Testis (tissue), 3 donors: ENCODE data around the gene LGALSL. TPM values are rescaled to one million over a fixed set of nuclear protein-coding genes. Genes with fewer than 3 reads are reported as not detected.
"Not testable (repeated sequence)": the region's sequence is repeated elsewhere in the genome, so short reads cannot be mapped to it uniquely, and the experiment has no call there.

Experiments used
- DNase-seq: peaks from one replicate; pipeline ENCODE4 v3.0.0-alpha.2; 2019
- H3K27ac ChIP-seq, 2 donors: fragments of 200-600 bp; sonication (generic); one replicate each; pipeline ENCODE4 v1.5.1; 2019
- H3K27me3 ChIP-seq: fragments of 200-600 bp; sonication (generic); one replicate; pipeline ENCODE4 v1.5.1; 2019
- H3K36me3 ChIP-seq: fragments of 200-600 bp; sonication (generic); one replicate; pipeline ENCODE4 v1.5.1; 2017; ENCODE audit warnings: low read depth; ENCODE audit errors: missing control alignments
- H3K4me1 ChIP-seq: fragments of 200-600 bp; sonication (generic); one replicate; pipeline ENCODE4 v1.5.1; 2019
- H3K4me3 ChIP-seq, 2 donors: fragments of 200-600 bp; sonication (generic); one replicate each; pipeline ENCODE4 v1.5.1; 2017 to 2019
- H3K9me3 ChIP-seq: fragments of 200-600 bp; sonication (generic); one replicate; pipeline ENCODE4 v1.5.1; 2017
- CTCF ChIP-seq, 3 experiments: fragments of 450-650 bp in 2 of 3; fragments of 200-600 bp in 1 of 3; sonication (generic) in 1 of 3; IDR thresholded peaks; one replicate each; pipeline ENCODE4 v1.5.1; 2016 to 2019; ENCODE audit warnings: antibody characterized with exemption in 3 of 3, mild to moderate bottlenecking in 2 of 3, moderate library complexity in 1 of 3
- POLR2A ChIP-seq: fragments of 450-650 bp; IDR thresholded peaks from one replicate; pipeline ENCODE4 v1.6.1; 2017; ENCODE audit warnings: antibody characterized with exemption, mild to moderate bottlenecking, moderate library complexity
- WGBS, 2 donors: methylation state at CpG; one replicate each; pipeline ENCODE4 v1.1.5; 2018; 5-methylcytosine and 5-hydroxymethylcytosine counted together
- intact Hi-C: fragments of 100-400 bp; cut with DNase I; formaldehyde crosslinking; loops from one replicate; pipeline ENCODE4 v1.15.1; 2023; ENCODE audit warnings: low total_unique reads
- polyA plus RNA-seq: library from polyadenylated mRNA; stranded (reverse); fragments of 350-450 nt; fragmentation: Illumina TruSeq; extraction: RNeasy Lipid Tissue Mini Kit (QIAGEN cat#74804); gene quantifications from one replicate; pipeline ENCODE4 v1.2.3, GENCODE V29; 2014; ENCODE audit warnings: low read depth, low replicate concordance; ENCODE audit not compliant: insufficient read depth
- total RNA-seq, 2 donors: library from RNA; depleted of rRNA; stranded (reverse); fragments of >200 nt; gene quantifications; one replicate each; pipeline ENCODE4 v1.2.3, GENCODE V29; 2016

LGALSL gene
- total and polyA plus RNA-seq, 3 donors from 2014 or later, result 10.8 to 13.4 (median 11.3) TPM

DNA sequence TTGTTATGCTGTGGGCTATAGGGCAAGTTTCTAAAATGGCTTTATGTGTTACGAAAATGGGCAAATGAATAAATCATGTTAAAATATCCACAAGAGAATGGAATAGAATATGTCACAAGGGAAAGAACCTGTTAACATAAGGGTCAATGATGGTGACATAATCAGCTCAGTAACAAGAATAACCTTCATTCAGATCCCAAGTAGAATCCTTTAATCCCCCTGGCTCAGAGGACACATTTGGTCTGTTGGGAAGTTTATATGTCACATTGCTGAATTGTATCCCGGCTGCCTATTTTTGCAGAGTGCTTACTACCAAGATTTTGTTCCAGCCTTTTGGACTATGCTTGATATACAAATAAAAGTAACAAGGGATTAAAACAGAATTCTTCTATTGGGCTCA is 13.1 kb upstream of the LGALSL start:
- Histone ChIP-seq H3K4me1 (no peaks in the 10 kb centered on the region), H3K36me3 (no peaks in the 10 kb centered on the region), H3K9me3 (no peaks in the 10 kb centered on the region), H3K27ac (no peak overlapping the region), H3K4me3 (no peak overlapping the region), H3K27me3 (no peaks in the 10 kb centered on the region)
- WGBS, 2 donors, result 87% methylated on average over 2 of the region's 2 CpGs
- intact Hi-C loops, result no loop called here
- DNase-seq, result no peak
- no peak for TF ChIP-seq POLR2A
- no peak for TF ChIP-seq CTCF (IDR thresholded peaks at IDR 0.05)

DNA sequence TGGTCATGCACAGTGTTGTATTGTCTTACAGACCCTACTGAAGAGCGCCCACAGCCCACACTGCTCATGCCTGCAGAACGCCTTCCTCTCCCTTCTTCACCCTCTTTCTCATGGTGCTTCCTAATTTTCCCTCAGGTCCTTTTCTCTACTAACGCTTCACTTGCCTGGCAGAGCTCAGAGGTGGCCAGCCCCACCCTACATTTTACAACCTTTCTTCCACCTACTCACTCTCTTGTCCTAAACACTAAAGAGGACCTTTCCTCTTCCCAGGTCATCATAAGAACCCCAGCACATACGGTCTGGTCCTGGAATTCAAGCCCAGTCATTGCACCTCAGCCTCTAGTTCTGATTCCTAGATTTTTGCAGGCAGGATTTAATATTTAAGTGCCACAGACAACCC is 11.7 kb upstream of the LGALSL start:
- TF ChIP-seq CTCF (IDR thresholded peaks at IDR 0.05) (no peak), POLR2A (no peak)
- Histone ChIP-seq H3K4me3 (no peak overlapping the region), H3K27me3 (no peaks in the 10 kb centered on the region), H3K9me3 (no peaks in the 10 kb centered on the region), H3K27ac (no peak overlapping the region), H3K36me3 (no peaks in the 10 kb centered on the region), H3K4me1 (no peaks in the 10 kb centered on the region)
- DNase-seq, result no peak
- WGBS, 2 donors, result 87 to 90% methylated on average over 4 of the region's 4 CpGs
- intact Hi-C loops, result no loop called here

DNA sequence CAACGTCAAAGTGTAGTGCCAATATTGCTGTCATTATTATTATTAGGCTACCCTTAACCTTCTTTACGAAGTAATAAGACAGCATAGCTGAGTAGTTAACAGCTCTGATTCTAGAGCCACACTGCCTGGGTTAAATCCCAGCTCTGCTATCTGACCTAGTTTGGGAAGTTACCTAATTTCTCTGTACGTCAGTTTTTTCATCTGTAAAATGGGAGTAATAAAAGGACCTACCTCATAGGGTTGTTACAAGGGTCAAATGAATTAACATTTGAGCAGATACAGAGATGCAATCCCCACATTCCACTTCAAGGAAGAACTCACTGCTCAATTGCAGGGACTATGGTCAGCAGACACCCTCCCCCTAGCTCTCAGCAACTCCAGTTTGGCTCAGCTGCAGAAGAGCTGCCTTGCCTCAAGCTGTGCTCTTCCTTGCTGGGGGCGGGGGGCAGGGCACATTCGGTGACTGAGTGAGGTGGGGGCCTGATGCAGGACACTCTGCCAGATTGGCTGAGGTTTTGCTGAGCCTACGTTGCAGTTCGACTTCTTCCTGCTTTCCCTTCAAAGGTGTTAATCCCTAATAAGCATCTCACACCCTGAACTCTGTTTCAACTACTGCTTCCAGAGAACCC is 11.0 kb upstream of the LGALSL start:
- no peaks in the 10 kb centered on the region for H3K36me3 ChIP-seq
- no peak overlapping the region for H3K4me3 ChIP-seq
- TF ChIP-seq CTCF (IDR thresholded peaks at IDR 0.05) (no peak), POLR2A (no peak)
- H3K9me3 ChIP-seq, result no peaks in the 10 kb centered on the region
- intact Hi-C loops, result no loop called here
- no peaks in the 10 kb centered on the region for H3K4me1 ChIP-seq
- 75 to 80% methylated on average over 7 of the region's 7 CpGs for WGBS, 2 donors
- no peak for DNase-seq
- H3K27me3 ChIP-seq, result no peaks in the 10 kb centered on the region
- no peak overlapping the region for H3K27ac ChIP-seq

GRCh38 chr2:64445970-64446369 is 8.0 kb upstream of the LGALSL start:
- intact Hi-C loops, H3K4me1 ChIP-seq, H3K9me3 ChIP-seq: not testable (repeated sequence)

GRCh38 chr2:64447317-64448040 is 6.5 kb upstream of the LGALSL start:
- Histone ChIP-seq H3K4me1 (no peaks in the 10 kb centered on the region), H3K9me3 (no peaks in the 10 kb centered on the region), H3K36me3 (no peaks in the 10 kb centered on the region), H3K4me3 (no peak overlapping the region), H3K27me3 (no peaks in the 10 kb centered on the region), H3K27ac (no peak overlapping the region)
- no peak for DNase-seq
- 73 to 75% methylated on average over 2 of the region's 2 CpGs for WGBS, 2 donors
- intact Hi-C loops, result no loop called here
- TF ChIP-seq POLR2A (no peak), CTCF (IDR thresholded peaks at IDR 0.05) (no peak)

More at GRCh38 chr2:64445970-64446369, 8.0 kb upstream of the LGALSL start:
- H3K4me3 ChIP-seq, H3K27ac ChIP-seq, H3K27me3 ChIP-seq, DNase-seq, H3K36me3 ChIP-seq: not testable (repeated sequence)
